OCI-LY3 (cell line): ENCODE measurements around the gene FSIP1.

Experiments
- H2AFZ ChIP-seq: fragments of 200-600, 300-600 bp; shearing (Covaris generic); 2 replicates; pipeline ENCODE4 v1.6.0; 2014; ENCODE audit warnings: antibody characterized with exemption, low read depth, low read length
- H3K27ac ChIP-seq: fragments of 200-600, 300-600 bp; sonication (generic); 2 replicates; pipeline ENCODE4 v1.5.1; 2014; ENCODE audit warnings: mild to moderate bottlenecking, low read length, moderate library complexity, mixed read lengths
- H3K27me3 ChIP-seq: fragments of 200-600, 300-600 bp; sonication (generic); 2 replicates; pipeline ENCODE4 v1.6.1; 2014; ENCODE audit warnings: low read depth, low read length, mixed read lengths
- H3K36me3 ChIP-seq: fragments of 200-600, 300-600 bp; sonication (generic); replicated peaks from 2 replicates; pipeline ENCODE3; 2014; ENCODE audit warnings: low read depth, low read length, mixed read lengths
- H3K4me1 ChIP-seq: fragments of 300-600, 200-600 bp; sonication (generic); 2 replicates; pipeline ENCODE4 v1.6.1; 2014; ENCODE audit warnings: low read length, mixed read lengths
- H3K4me2 ChIP-seq: fragments of 200-600, 300-600 bp; sonication (generic); 2 replicates; pipeline ENCODE4 v1.6.1; 2014; ENCODE audit warnings: low read length, mixed read lengths
- H3K4me3 ChIP-seq: fragments of 300-600, 200-600 bp; sonication (generic); 2 replicates; pipeline ENCODE4 v1.5.1; 2014; ENCODE audit warnings: antibody characterized with exemption, mild to moderate bottlenecking, low read length, moderate library complexity
- H3K79me2 ChIP-seq: fragments of 300-600, 200-600 bp; shearing (Covaris generic); 2 replicates; pipeline ENCODE4 v1.6.1; 2014; ENCODE audit warnings: mild to moderate bottlenecking, low read length, mixed read lengths
- H3K9ac ChIP-seq: fragments of 300-600, 200-600 bp; shearing (Covaris generic); 2 replicates; pipeline ENCODE4 v1.6.0; 2014; ENCODE audit warnings: mild to moderate bottlenecking, low read length, moderate library complexity
- H3K9me3 ChIP-seq: fragments of 200-600, 300-600 bp; shearing (Covaris generic); 2 replicates; pipeline ENCODE4 v1.6.1; 2014; ENCODE audit warnings: low read length, mixed read lengths; ENCODE audit not compliant: insufficient read depth
- H4K20me1 ChIP-seq: fragments of 200-600, 300-600 bp; sonication (generic); 2 replicates; pipeline ENCODE4 v1.6.1; 2016; ENCODE audit warnings: low read length, mixed read lengths; ENCODE audit not compliant: insufficient read depth
- CTCF ChIP-seq: fragments of 200-600, 300-600 bp; sonication (generic); IDR thresholded peaks from 2 replicates; pipeline ENCODE4 v1.5.1; 2014; ENCODE audit warnings: antibody characterized with exemption, low read length, low read depth
- EZH2phosphoT487 ChIP-seq: fragments of 200-600 bp; shearing (Covaris generic); IDR thresholded peaks from 2 replicates; pipeline ENCODE4 v1.6.1; 2018; ENCODE audit warnings: antibody characterized with exemption, mixed run types, low read depth

Gene FSIP1

GRCh38 chr15:39797407-39797806, 14.8 kb upstream of the FSIP1 start:
- no peak overlapping the region for H3K4me2 ChIP-seq
- H3K36me3 ChIP-seq: no peaks in the 10 kb centered on the region
- H3K4me3 ChIP-seq: no peak overlapping the region
- H3K9ac ChIP-seq: no peak overlapping the region
- H3K79me2 ChIP-seq: no peaks in the 10 kb centered on the region
- no peaks in the 10 kb centered on the region for H3K9me3 ChIP-seq
- H4K20me1 ChIP-seq: no peaks in the 10 kb centered on the region
- peaks cover 23% of the 10 kb centered on the region for H3K4me1 ChIP-seq
- H3K27ac ChIP-seq: no peak overlapping the region
- H2AFZ ChIP-seq: no peak overlapping the region
- TF ChIP-seq CTCF (no peak), EZH2phosphoT487 (no peak)
- no peaks in the 10 kb centered on the region for H3K27me3 ChIP-seq

- TF ChIP-seq EZH2phosphoT487 (no peak), CTCF (no peak)
- no peak overlapping the region for H3K4me2 ChIP-seq
- H3K4me1 ChIP-seq: peaks cover 18% of the 10 kb centered on the region
- no peaks in the 10 kb centered on the region for H3K36me3 ChIP-seq
- no peaks in the 10 kb centered on the region for H3K79me2 ChIP-seq
- no peaks in the 10 kb centered on the region for H3K9me3 ChIP-seq
- H3K4me3 ChIP-seq: no peak overlapping the region
- H2AFZ ChIP-seq: no peak overlapping the region
- no peaks in the 10 kb centered on the region for H3K27me3 ChIP-seq
- H3K9ac ChIP-seq: no peak overlapping the region
- H3K27ac ChIP-seq: no peak overlapping the region
- H4K20me1 ChIP-seq: no peaks in the 10 kb centered on the region
These were observed 14.0 kb upstream of the FSIP1 start for GRCh38 chr15:39796601-39797000.

GRCh38 chr15:39795486-39795885, 12.8 kb upstream of the FSIP1 start:
- Histone ChIP-seq H3K27ac (no peak overlapping the region), H3K79me2 (no peaks in the 10 kb centered on the region), H2AFZ (no peak overlapping the region), H3K4me3 (no peak overlapping the region), H3K4me1 (peaks cover 18% of the 10 kb centered on the region), H3K27me3 (no peaks in the 10 kb centered on the region), H3K36me3 (no peaks in the 10 kb centered on the region), H3K4me2 (no peak overlapping the region), H3K9ac (no peak overlapping the region), H3K9me3 (no peaks in the 10 kb centered on the region), H4K20me1 (no peaks in the 10 kb centered on the region)
- no peak for TF ChIP-seq EZH2phosphoT487

- Histone ChIP-seq H3K9me3 (no peaks in the 10 kb centered on the region), H3K27me3 (no peaks in the 10 kb centered on the region), H4K20me1 (no peaks in the 10 kb centered on the region), H3K27ac (no peak overlapping the region), H3K4me1 (peaks cover 14% of the 10 kb centered on the region), H3K79me2 (no peaks in the 10 kb centered on the region), H3K36me3 (no peaks in the 10 kb centered on the region), H3K9ac (no peak overlapping the region), H3K4me2 (no peak overlapping the region), H3K4me3 (no peak overlapping the region), H2AFZ (no peak overlapping the region)
- TF ChIP-seq CTCF (no peak), EZH2phosphoT487 (no peak)
These were observed 12.3 kb upstream of the FSIP1 start for GRCh38 chr15:39794954-39795353.

- H3K9me3 ChIP-seq: no peaks in the 10 kb centered on the region
- H3K4me1 ChIP-seq: peaks cover 10% of the 10 kb centered on the region
- H3K27ac ChIP-seq: no peak overlapping the region
- H3K4me3 ChIP-seq: no peak overlapping the region
- no peak overlapping the region for H3K4me2 ChIP-seq
- no peak for TF ChIP-seq EZH2phosphoT487
- TF ChIP-seq CTCF: no peak
- no peaks in the 10 kb centered on the region for H4K20me1 ChIP-seq
- no peaks in the 10 kb centered on the region for H3K36me3 ChIP-seq
- no peaks in the 10 kb centered on the region for H3K27me3 ChIP-seq
- H3K9ac ChIP-seq: no peak overlapping the region
- H2AFZ ChIP-seq: no peak overlapping the region
- no peaks in the 10 kb centered on the region for H3K79me2 ChIP-seq
These were observed 11.3 kb upstream of the FSIP1 start for GRCh38 chr15:39793923-39794322.
